ENCODE data around the gene CKAP4. TPM values are rescaled to one million over a fixed set of nuclear protein-coding genes. Genes with fewer than 3 reads are reported as not detected.

Gene CKAP4
- total and polyA plus RNA-seq, 2 of the 13 experiments (the other 11 are each of a cell fraction or from before 2014, with no cell fraction given) = 39.2 to 70.2 TPM

DNA sequence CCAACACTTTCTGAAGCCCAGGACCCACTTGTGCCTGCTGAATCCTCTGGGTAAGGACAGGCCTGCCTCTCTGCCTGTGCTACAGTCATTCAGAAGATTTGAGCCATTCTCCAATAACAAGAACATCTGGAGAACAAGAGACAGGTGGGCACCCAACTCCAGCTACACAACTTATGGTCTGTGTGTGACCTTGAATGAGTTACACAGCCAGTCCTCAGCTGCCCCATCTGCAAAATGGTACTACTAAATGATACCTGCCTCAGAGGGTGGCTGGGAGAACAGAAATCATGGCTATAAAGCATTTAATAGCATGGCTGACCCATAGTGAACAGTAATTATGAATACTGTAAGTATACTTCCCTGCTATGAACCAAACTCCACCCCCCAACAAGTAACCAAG lies 4.2 kb downstream of the CKAP4 start:
- Histone ChIP-seq H3K36me3 (replicated peaks in 1 of 2; ENCODE audit: control insufficient read depth in 1 of 2, insufficient read depth in 2 of 2, low read length in 2 of 2) (peaks cover 9 to 20% of the 10 kb centered on the region in 2 experiments; a peak in 4 of 5 replicates), H3K79me2 (ENCODE audit: insufficient read depth, low read length) (peaks cover 7% of the 10 kb centered on the region), H3K4me3 (replicated peaks in 1 of 3; ENCODE audit: insufficient read depth in 1 of 3, low read depth in 2 of 3, low read length in 3 of 3) (no peak overlapping the region), H3K4me1 (ENCODE audit: insufficient read depth, low read length) (peaks cover 26% of the 10 kb centered on the region), H3K9ac (ENCODE audit: insufficient read depth, low read depth, low read length) (no peak overlapping the region), H3K9me3 (ENCODE audit: low read length) (no peaks in the 10 kb centered on the region), H3K27me3 (ENCODE audit: control insufficient read depth in 1 of 2, insufficient read depth in 2 of 2, low read length in 2 of 2) (no peaks in the 10 kb centered on the region; a peak in 1 of 5 replicates), H4K20me1 (ENCODE audit: insufficient read depth, low read length) (no peaks in the 10 kb centered on the region; the same call in 1 of the 2 replicates), H3K4me2 (ENCODE audit: low read depth, low read length) (no peak overlapping the region), H3K27ac (ENCODE audit: extremely low read length, insufficient read depth, low read length) (no peak overlapping the region), H2AFZ (ENCODE audit: low read length) (no peak overlapping the region)
- DNase-seq (ENCODE audit: low spot score) = no peak
- FAIRE-seq = no peak
- in situ Hi-C loops (cut with HindIII; ENCODE audit: extremely low pct_ligation_motif_present, low pct_unique_long_range_greater_than_20kb) = no loop called here
- intact Hi-C loops (cut with micrococcal nuclease; ENCODE audit: unreplicated experiment) = loop anchor here (2.0 kb wide), 1 partner anchor 17 kb away; no protein-coding TSS in a partner anchor
- no peak for ATAC-seq
- ChIA-PET CTCF (ENCODE audit: low intra/inter-chr PET ratio, low total read pairs) (no interaction called here), POLR2A (no interaction called here)
- BruUV-seq (replicated peaks) = no TSS peak
- TF ChIP-seq SMC3 (IDR thresholded peaks at IDR 0.05; ENCODE audit: low read length) (no peak), ZNF629 (CRISPR knock-in tag; conservative IDR thresholded peaks at IDR 0.05) (peak; percentile 59; the same call in 1 of the 2 replicates), ZNF501 (CRISPR knock-in tag; IDR thresholded peaks at IDR 0.05) (no peak)

DNA sequence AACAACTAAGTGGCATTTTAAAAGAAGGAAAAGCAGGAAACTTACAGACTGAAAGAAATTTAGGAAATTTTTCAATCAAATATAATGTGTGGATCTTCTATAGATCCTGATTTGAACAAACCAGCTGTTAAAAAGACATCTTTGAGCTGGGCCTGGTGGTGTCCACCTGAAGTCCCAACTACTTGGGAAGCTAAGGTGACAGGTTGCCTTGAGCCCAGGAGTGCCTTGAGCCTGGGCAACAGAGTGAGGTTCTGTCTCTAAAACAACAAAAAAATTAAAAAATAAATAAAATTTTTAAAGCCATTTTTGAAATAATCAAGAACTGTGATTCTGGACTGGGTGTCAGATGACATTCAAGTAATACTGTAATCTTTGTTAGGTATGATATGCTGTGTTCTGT lies 7.0 kb downstream of the CKAP4 start:
- Histone ChIP-seq H3K9ac (ENCODE audit: insufficient read depth, low read depth, low read length) (no peak overlapping the region), H3K36me3 (replicated peaks in 1 of 2; ENCODE audit: control insufficient read depth in 1 of 2, insufficient read depth in 2 of 2, low read length in 2 of 2) (peaks cover 9 to 20% of the 10 kb centered on the region in 2 experiments; a peak in 4 of 5 replicates), H4K20me1 (ENCODE audit: insufficient read depth, low read length) (no peaks in the 10 kb centered on the region; the same call in 1 of the 2 replicates), H3K79me2 (ENCODE audit: insufficient read depth, low read length) (peaks cover under 1% of the 10 kb centered on the region), H3K9me3 (ENCODE audit: low read length) (no peaks in the 10 kb centered on the region), H3K4me1 (ENCODE audit: insufficient read depth, low read length) (peaks cover 18% of the 10 kb centered on the region), H3K27me3 (ENCODE audit: control insufficient read depth in 1 of 2, insufficient read depth in 2 of 2, low read length in 2 of 2) (no peaks in the 10 kb centered on the region; a peak in 1 of 5 replicates), H3K4me3 (replicated peaks in 1 of 3; ENCODE audit: insufficient read depth in 1 of 3, low read depth in 2 of 3, low read length in 3 of 3) (no peak overlapping the region), H2AFZ (ENCODE audit: low read length) (no peak overlapping the region), H3K27ac (ENCODE audit: extremely low read length, insufficient read depth, low read length) (no peak overlapping the region), H3K4me2 (ENCODE audit: low read depth, low read length) (no peak overlapping the region)
- in situ Hi-C loops (cut with HindIII; ENCODE audit: extremely low pct_ligation_motif_present, low pct_unique_long_range_greater_than_20kb) = no loop called here
- DNase-seq (ENCODE audit: low spot score) (no peak), ATAC-seq (no peak), FAIRE-seq (no peak)
- no TSS peak for BruUV-seq (replicated peaks)
- intact Hi-C loops (cut with micrococcal nuclease; ENCODE audit: unreplicated experiment) = no loop called here
- POLR2A ChIA-PET = no interaction called here
- TF ChIP-seq KLF15 (CRISPR knock-in tag; IDR thresholded peaks at IDR 0.05; ENCODE audit: borderline replicate concordance) (no peak), ZNF33A (CRISPR knock-in tag; IDR thresholded peaks at IDR 0.05; ENCODE audit: borderline replicate concordance) (no peak), THAP9 (CRISPR knock-in tag; IDR thresholded peaks at IDR 0.05; ENCODE audit: borderline replicate concordance) (no peak), ZSCAN21 (CRISPR knock-in tag; IDR thresholded peaks at IDR 0.05; ENCODE audit: borderline replicate concordance) (no peak), ZNF329 (CRISPR knock-in tag; IDR thresholded peaks at IDR 0.05; ENCODE audit: low read depth) (no peak), TBX2 (CRISPR knock-in tag; IDR thresholded peaks at IDR 0.05; ENCODE audit: borderline replicate concordance) (no peak), KDM1A (CRISPR knock-in tag; IDR thresholded peaks at IDR 0.05) (no peak)
- TF ChIP-seq, protein P1, sequence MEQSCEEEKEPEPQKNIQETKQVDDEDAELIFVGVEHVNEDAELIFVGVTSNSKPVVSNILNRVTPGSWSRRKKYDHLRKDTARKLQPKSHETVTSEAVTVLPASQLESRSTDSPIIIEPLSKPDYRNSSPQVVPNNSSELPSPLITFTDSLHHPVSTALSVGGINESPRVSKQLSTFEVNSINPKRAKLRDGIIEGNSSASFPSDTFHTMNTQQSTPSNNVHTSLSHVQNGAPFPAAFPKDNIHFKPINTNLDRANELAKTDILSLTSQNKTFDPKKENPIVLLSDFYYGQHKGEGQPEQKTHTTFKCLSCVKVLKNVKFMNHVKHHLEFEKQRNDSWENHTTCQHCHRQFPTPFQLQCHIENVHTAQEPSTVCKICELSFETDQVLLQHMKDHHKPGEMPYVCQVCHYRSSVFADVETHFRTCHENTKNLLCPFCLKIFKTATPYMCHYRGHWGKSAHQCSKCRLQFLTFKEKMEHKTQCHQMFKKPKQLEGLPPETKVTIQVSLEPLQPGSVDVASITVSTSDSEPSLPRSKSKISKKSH (CRISPR knock-in tag; IDR thresholded peaks at IDR 0.05; ENCODE audit: borderline replicate concordance) = no peak
- CTCF ChIA-PET (ENCODE audit: low intra/inter-chr PET ratio, low total read pairs) = no interaction called here

Data from HepG2 (cell line).